HG03139 (cell line): ENCODE results near the gene GFPT1.
"Not testable (repeated sequence)": the region's sequence is repeated elsewhere in the genome, so short reads cannot be mapped to it uniquely, and the experiment has no call there.

Experiments used
- ATAC-seq: cut with Tn5 transposase; IDR thresholded peaks from one replicate; pipeline ENCODE4 v1.9.1; 2021; ENCODE audit not compliant: unreplicated experiment

GFPT1 gene

GRCh38 chr2:69384618-69385081, 2.4 kb downstream of the GFPT1 start:
- no peak for ATAC-seq

DNA sequence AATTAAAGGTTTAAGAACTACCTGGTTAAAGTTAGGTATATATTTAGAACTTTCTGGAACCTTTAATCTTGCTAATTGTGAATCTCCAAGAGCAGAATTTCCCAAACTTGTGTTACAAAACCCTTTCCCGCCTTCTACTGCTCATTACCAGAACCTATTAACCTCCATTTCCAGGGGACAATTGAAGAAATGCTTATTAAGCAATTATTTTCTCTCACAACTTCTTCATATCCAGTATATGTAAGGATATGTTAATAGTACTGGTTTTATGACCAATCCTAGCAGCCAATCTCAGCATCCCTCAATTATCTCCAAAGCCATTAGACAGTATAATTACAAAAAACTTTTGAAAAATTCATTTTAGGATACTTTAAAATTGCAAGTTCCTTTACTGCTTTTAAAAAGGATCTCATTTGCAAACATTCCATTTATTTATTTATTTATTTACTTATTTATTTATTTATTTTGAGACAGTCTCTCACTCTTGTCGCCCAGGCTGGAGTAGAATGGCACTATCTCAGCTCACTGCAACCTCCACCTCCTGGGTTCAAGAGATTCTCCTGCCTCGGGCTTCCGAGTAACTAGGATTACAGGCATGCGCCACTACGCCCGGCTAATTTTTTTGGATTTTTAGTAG, 3.7 kb downstream of the GFPT1 start:
- no peak for ATAC-seq

- no peak for ATAC-seq
Observed at GRCh38 chr2:69382547-69382946, 4.5 kb downstream of the GFPT1 start.

GRCh38 chr2:69381337-69381737, 5.7 kb downstream of the GFPT1 start:
- ATAC-seq: no peak

GRCh38 chr2:69380072-69380917, 6.7 kb downstream of the GFPT1 start:
- no peak for ATAC-seq

GRCh38 chr2:69376403-69376802, 10.6 kb downstream of the GFPT1 start:
- no peak for ATAC-seq

DNA sequence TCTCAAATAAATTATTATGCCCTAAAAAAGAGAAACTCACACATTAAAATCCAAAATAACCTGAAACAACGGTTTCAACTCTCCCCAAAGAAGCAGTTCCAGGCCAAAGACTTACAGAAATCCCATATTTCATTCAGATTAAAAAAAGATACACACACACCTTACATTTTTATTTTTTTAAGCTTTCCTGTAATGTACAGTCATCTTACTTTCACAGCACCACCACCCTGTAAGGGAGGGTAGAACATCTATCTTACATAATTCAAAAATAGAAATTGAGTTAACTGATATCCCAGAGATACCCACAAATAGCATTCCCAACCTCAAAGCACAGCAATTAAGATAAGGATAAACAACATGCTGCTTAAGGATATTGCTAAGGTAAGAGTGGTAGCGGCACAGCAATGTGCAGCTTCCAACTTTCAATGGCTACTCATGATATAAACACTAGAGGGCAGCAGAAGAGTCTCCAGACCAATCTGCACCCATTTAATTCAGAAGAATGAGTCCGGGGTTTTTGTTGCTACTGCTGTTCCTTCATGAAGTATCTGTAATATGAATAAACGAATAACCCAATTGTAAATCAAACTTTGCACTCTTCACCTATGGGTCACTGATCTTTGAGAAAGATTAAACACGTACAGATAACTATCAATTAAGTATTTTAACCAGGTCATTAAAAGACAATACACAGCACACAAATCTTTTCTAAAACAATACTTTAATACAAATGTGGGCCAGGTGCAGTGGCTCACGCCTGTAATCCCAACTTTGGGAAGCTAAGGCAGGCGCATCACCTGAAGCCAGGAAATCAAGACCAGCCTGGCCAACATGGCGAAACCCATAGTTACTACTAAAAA, 11.3 kb downstream of the GFPT1 start:
- no peak for ATAC-seq

- no peak for ATAC-seq
Observed at GRCh38 chr2:69372767-69373166, 14.3 kb downstream of the GFPT1 start.

GRCh38 chr2:69369802-69370201, 17.2 kb downstream of the GFPT1 start:
- ATAC-seq: no peak

GRCh38 chr2:69368588-69368987, 18.4 kb downstream of the GFPT1 start:
- no peak for ATAC-seq

- no peak for ATAC-seq
Observed at GRCh38 chr2:69359371-69359770, 27.7 kb downstream of the GFPT1 start.

- no peak for ATAC-seq
Observed at GRCh38 chr2:69358914-69359313, 28.1 kb downstream of the GFPT1 start.

GRCh38 chr2:69356471-69356870, 30.6 kb downstream of the GFPT1 start:
- no peak for ATAC-seq

GRCh38 chr2:69354976-69355375, 32.1 kb downstream of the GFPT1 start:
- ATAC-seq: not testable (repeated sequence)

DNA sequence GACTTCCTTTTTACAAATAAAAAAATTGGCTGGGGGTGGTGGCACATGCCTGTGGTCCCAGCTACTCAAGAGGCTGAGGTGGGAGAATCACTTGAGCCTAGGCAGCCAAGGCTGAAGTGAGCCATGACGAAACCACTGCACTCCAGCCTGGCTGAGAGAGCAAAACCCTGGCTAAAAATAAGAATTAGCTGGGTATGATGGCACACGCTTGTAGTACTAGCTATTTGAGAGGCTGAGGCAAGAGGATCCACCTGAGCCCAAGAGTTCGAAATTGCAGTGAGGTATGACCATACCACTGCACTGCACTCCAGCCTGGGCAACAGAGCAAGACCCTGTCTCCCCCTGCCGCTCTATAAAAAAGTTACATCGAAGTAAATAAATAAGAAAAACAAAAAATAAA, 33.7 kb downstream of the GFPT1 start:
- ATAC-seq: no peak

GRCh38 chr2:69348781-69349180, 38.2 kb downstream of the GFPT1 start:
- ATAC-seq: no peak

DNA sequence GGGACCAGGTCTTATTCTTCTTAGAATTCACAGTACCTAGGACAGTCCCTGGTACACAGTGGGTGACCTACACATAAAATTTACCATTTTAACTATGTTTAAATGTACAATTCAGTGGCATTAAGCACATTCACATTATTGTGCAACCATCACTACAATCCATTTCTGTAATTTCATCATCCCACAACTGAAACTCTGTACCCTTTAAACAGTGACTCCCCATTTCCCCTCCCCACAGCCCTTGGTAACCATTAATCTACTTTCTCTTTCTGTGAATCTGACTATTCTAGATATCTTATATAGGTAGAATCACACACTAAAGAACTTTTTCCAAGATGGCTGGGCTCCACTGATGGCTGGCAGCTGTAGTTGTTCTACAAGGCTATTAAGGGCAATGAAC, 41.6 kb downstream of the GFPT1 start:
- ATAC-seq: peak; percentile 85

GRCh38 chr2:69344305-69344704, 42.7 kb downstream of the GFPT1 start:
- no peak for ATAC-seq

DNA sequence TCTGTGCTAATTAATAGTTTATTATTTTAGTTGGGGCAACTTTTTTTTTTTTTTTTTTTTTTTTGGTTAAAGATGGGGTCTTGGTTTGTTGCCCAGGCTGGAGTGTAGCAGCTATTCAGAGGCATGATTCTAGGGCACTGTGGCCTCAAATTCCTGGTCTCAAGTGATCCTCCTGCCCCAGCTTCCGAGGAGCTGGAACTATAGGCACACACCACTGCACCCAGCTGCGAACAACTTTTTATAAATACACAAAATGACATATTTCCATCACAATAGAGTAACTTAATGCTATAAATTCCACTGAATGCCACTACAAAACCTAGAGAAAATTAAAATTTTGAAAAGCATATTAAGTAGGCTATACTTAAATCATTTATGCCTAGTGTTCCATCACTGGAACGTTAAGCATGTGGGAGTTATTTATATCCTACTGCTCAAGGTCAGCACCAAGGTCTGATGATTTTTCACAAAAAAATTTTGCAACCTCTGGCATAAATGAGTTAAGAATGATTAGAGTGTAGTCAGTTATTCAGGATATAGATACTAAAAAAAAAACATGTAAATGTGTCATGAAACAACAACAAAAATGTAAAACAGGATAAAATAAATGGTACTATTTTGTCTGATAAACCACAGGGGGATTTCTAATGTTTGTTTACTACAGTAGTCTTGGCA, 46.8 kb downstream of the GFPT1 start:
- ATAC-seq: no peak

DNA sequence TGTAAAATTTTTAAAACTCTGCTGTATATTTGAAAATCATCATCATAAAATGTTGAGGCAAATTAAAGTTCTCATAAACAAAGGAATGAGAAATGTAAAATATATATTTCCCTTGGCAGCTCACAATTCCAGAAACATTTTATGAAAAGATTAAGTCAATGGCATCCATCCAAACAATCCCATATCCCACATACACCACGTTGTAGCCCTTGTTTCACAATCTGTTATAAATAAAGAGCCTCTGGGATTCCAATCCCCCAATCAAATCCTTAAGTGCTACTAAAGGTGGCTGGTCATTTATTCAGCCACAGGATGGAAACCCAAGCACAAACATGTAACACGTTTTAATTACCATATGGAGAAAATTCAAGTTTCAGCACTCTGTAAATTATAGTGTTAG, 51.7 kb downstream of the GFPT1 start:
- no peak for ATAC-seq

DNA sequence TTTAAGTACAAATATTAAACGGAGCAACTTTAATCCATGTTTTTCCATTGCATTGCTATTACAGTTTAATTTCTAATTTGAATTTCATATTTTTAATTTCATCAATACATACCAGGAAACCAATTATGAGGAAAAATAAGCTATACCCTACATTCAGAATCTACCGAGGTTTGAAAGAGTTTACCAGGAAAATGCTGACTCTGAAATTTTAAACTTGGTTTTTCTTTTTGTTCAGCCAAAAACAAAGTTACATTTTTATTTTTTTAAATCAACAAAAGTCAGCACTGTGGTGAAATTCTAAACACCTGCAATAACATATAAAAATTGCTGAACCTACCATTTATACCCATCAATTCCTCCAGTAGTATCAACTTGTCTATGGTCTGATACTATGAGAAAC, 53.7 kb downstream of the GFPT1 start:
- no peak for ATAC-seq
